Chondrocyte (in vitro differentiated cells): ENCODE data around the gene OR7D4. TPM values are rescaled to one million over a fixed set of nuclear protein-coding genes. Genes with fewer than 3 reads are reported as not detected.

Experiments
- DNase-seq: peaks from one replicate; pipeline ENCODE4 v3.0.0; 2021; ENCODE audit warnings: mixed read lengths, low spot score
- H3K27ac Mint-ChIP-seq: one replicate; pipeline ENCODE4 v1.8.0; 2021; ENCODE audit warnings: mild to moderate bottlenecking, moderate library complexity, mixed read lengths; ENCODE audit not compliant: unreplicated experiment
- H3K27me3 Mint-ChIP-seq: 2 replicates; pipeline ENCODE4 v1.8.0; 2021; ENCODE audit warnings: low read depth, mixed read lengths
- H3K36me3 Mint-ChIP-seq: 2 replicates; pipeline ENCODE4 v1.8.0; 2021; ENCODE audit warnings: low read depth, mixed read lengths
- H3K4me1 Mint-ChIP-seq: 2 replicates; pipeline ENCODE4 v1.8.0; 2021; ENCODE audit warnings: low read depth, mild to moderate bottlenecking, mixed read lengths
- H3K4me3 Mint-ChIP-seq: one replicate; pipeline ENCODE4 v1.8.0; 2021; ENCODE audit warnings: mild to moderate bottlenecking, moderate library complexity, mixed read lengths; ENCODE audit not compliant: unreplicated experiment
- H3K9me3 Mint-ChIP-seq: 2 replicates; pipeline ENCODE4 v1.8.0; 2021; ENCODE audit warnings: low read depth, mixed read lengths
- CTCF ChIP-seq: fragments of 200-600 bp; sonication (generic); IDR thresholded peaks from 2 replicates; pipeline ENCODE4 v1.5.0; 2021; ENCODE audit warnings: antibody characterized with exemption, mild to moderate bottlenecking, moderate library complexity
- total RNA-seq: library from RNA; stranded (reverse); gene quantifications from 3 replicates; pipeline ENCODE4 v1.2.1, GENCODE V29; 2021

OR7D4 gene
- total RNA-seq, 1 donor from 2014 or later, result not detected

GRCh38 chr19:9166846-9167245, 52.5 kb downstream of the OR7D4 start:
- DNase-seq, result no peak
- Mint-ChIP-seq H3K36me3 (peaks cover 26% of the 10 kb centered on the region), H3K4me1 (no peaks in the 10 kb centered on the region), H3K4me3 (no peak overlapping the region), H3K27me3 (no peaks in the 10 kb centered on the region), H3K27ac (no peak overlapping the region), H3K9me3 (peaks cover 9% of the 10 kb centered on the region)
- no peak for TF ChIP-seq CTCF

- Mint-ChIP-seq H3K4me1 (no peaks in the 10 kb centered on the region), H3K27ac (no peak overlapping the region), H3K36me3 (peaks cover 42% of the 10 kb centered on the region), H3K9me3 (peaks cover 20% of the 10 kb centered on the region), H3K4me3 (no peak overlapping the region), H3K27me3 (no peaks in the 10 kb centered on the region)
- DNase-seq, result no peak
- no peak for TF ChIP-seq CTCF
Observed at GRCh38 chr19:9165261-9165660, 54.1 kb downstream of the OR7D4 start.

GRCh38 chr19:9161427-9161826, 58.0 kb downstream of the OR7D4 start:
- DNase-seq, result no peak
- TF ChIP-seq CTCF, result no peak
- peaks cover 76% of the 10 kb centered on the region for H3K36me3 Mint-ChIP-seq
- no peaks in the 10 kb centered on the region for H3K4me1 Mint-ChIP-seq
- H3K4me3 Mint-ChIP-seq, result no peak overlapping the region
- H3K9me3 Mint-ChIP-seq, result peaks cover 32% of the 10 kb centered on the region
- H3K27me3 Mint-ChIP-seq, result no peaks in the 10 kb centered on the region
- H3K27ac Mint-ChIP-seq, result no peak overlapping the region

Other genes starting within 250 kb of the OR7D4 start
- gene MUC16, start 209.2 kb downstream of the OR7D4 start, total RNA-seq, result not detected in 3 replicates
- not detected in 3 replicates for gene OR1M1, start 132.5 kb downstream of the OR7D4 start, total RNA-seq
- not detected in 3 replicates for gene OR7G2, start 112.1 kb downstream of the OR7D4 start, total RNA-seq
- gene OR7G1, start 103.8 kb downstream of the OR7D4 start, total RNA-seq, result not detected in 3 replicates
- not detected in 3 replicates for gene OR7G3, start 92.6 kb downstream of the OR7D4 start, total RNA-seq
- 21.6 to 23.0 TPM (median 22.0 TPM) in 3 replicates for gene ZNF317, start 79.2 kb downstream of the OR7D4 start, total RNA-seq
- gene OR7D2, start 40.6 kb downstream of the OR7D4 start, total RNA-seq, result 0.33 to 0.70 TPM (median 0.60 TPM) in 3 replicates
- not detected in 3 replicates for gene OR7E24, start 31.3 kb upstream of the OR7D4 start, total RNA-seq
- gene ZNF699, start 90.2 kb upstream of the OR7D4 start, total RNA-seq, result 6.9 to 12.2 TPM (median 10.5 TPM) in 3 replicates
- 9.9 to 16.6 TPM (median 10.8 TPM) in 3 replicates for gene ZNF559, start 104.6 kb upstream of the OR7D4 start, total RNA-seq
- gene ZNF177, start 143.4 kb upstream of the OR7D4 start, total RNA-seq, result 3.7 to 8.5 TPM (median 4.4 TPM) in 3 replicates
- gene ZNF266, start 216.0 kb upstream of the OR7D4 start, total RNA-seq, result 12.7 to 21.0 TPM (median 13.0 TPM) in 3 replicates